ENCODE data around the gene SDK2.

The SDK2 gene

DNA sequence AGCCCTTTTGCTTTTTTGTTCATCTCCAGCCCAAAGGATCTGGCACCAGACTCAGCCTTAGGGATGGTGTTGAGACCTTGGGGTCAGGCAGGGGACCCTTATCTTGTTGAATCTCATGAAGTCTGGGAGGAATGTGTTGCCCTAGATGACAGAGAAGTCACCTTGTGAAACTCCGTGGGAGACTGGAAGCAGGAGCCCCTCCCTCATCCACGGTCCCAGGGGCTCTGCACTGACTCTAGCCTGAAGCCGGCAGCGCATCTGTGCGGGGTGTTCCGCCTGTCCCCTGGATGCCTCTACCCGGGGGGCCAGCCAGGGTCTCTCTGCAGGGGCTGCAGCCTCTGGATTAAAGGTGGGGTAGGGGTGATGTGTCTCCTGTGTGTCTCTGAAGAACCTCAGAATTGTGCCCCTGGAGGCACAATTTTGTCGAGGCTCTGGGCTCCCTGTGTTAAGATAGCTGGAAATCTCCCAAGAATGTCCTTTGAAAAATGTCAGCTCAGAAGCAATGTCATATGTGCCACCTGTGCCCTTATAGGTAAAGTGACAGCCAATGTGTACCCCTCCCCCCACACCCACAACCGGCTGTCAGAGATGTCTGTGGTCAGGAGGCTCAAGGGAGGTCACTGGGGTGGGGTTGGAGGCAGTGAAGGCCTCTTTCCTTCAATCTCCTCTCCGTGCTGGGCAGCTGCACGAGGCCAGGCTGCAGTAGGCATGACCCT lies 300.3 kb downstream of the SDK2 start:
- TF ChIP-seq, protein P1, sequence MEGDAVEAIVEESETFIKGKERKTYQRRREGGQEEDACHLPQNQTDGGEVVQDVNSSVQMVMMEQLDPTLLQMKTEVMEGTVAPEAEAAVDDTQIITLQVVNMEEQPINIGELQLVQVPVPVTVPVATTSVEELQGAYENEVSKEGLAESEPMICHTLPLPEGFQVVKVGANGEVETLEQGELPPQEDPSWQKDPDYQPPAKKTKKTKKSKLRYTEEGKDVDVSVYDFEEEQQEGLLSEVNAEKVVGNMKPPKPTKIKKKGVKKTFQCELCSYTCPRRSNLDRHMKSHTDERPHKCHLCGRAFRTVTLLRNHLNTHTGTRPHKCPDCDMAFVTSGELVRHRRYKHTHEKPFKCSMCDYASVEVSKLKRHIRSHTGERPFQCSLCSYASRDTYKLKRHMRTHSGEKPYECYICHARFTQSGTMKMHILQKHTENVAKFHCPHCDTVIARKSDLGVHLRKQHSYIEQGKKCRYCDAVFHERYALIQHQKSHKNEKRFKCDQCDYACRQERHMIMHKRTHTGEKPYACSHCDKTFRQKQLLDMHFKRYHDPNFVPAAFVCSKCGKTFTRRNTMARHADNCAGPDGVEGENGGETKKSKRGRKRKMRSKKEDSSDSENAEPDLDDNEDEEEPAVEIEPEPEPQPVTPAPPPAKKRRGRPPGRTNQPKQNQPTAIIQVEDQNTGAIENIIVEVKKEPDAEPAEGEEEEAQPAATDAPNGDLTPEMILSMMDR (IDR thresholded peaks at IDR 0.05; ENCODE audit: extremely low read depth, insufficient read depth, missing control alignments) = no peak
- in situ Hi-C loops (cut with MboI; ENCODE audit: low pct_unique_long_range_greater_than_20kb, low sequenced_read_pairs, unreplicated experiment) = no loop called here
- DNase-seq (ENCODE audit: low spot score) = no peak

DNA sequence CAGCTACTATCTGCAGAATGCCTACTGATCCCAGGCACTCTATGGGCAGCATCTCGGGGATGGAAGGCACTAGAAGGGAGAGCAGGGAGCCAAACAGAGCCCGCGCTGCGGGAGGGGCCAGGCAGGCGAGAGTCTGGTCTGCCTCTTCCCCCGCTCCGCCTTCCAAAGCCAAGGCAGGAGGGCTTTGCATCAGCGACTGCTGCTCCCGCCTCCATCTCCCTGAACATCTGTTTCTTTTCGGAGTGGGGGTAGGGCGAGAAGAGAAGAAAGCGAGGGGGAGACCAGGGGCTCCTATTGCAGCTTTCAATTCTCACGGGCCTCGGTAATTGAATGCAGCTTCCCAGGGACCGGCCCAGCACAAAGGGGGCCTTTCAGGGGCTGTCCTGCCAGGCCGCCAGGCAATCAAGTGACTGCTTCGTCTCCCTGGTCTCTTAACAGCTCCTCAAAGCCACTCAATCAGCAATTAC lies 301.0 kb downstream of the SDK2 start:
- in situ Hi-C loops (cut with MboI; ENCODE audit: low pct_unique_long_range_greater_than_20kb, low sequenced_read_pairs, unreplicated experiment) = no loop called here
- TF ChIP-seq, protein P1 (IDR thresholded peaks at IDR 0.05; ENCODE audit: extremely low read depth, insufficient read depth, missing control alignments) = no peak
- DNase-seq (ENCODE audit: low spot score) = no peak

DNA sequence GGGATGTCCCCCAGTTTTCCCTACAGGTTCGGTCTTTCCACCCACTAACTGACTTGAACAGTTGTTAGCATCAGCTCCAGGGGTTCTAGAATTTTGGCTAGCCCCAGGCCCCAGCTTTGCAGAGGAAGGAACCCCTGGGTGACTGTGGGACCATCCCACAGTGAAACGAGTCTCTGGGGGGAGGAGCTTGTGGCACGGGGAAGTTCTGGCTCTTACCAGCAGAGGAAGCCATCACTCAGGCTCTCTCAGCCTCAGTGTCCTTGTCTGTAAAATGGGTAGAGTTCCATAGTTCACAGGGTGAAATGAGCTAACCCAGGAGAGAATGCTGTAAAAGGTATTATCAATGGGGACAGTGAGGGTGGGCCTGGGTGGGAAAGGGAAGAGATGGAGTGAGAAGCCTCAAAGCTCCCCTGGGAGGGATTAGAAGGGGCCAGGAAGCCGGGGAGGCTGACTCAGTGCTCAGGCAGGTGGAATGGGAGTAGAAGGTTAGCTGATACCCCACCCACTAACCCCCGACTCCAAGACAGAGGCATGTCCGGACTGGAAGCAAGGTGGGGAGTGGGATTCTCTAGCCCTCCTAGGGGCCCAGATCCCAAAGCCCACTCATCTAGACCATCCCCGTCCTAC lies 301.6 kb downstream of the SDK2 start:
- no peak for DNase-seq (ENCODE audit: low spot score)
- TF ChIP-seq, protein P1 (IDR thresholded peaks at IDR 0.05; ENCODE audit: extremely low read depth, insufficient read depth, missing control alignments) = no peak

DNA sequence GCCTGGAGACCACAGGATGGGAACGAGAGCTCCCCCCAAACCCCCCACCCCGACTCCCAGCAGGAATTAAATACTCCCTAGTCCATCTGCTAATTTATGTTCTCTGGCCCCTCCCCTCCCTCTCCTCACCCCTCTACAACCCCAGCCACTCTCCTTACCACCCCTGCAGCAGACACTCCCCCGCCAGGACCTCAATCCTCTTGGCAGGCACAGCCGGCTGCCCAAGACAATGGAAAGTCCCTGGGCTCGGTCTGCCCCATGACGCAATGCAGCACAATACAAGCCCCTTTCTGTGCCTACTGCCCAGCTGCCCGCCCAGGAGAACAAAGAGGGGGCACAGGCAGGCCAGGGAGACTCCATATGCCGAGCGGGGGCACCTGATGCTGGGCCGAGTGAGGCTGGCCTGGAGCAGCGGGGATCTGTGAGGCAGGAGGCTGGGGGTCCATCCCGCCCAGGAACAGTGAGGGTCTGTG lies 302.2 kb downstream of the SDK2 start:
- no peak for DNase-seq (ENCODE audit: low spot score)
- in situ Hi-C loops (cut with MboI; ENCODE audit: low pct_unique_long_range_greater_than_20kb, low sequenced_read_pairs, unreplicated experiment) = no loop called here
- TF ChIP-seq, protein P1 (IDR thresholded peaks at IDR 0.05; ENCODE audit: extremely low read depth, insufficient read depth, missing control alignments) = no peak

More for the DNA sequence above, 301.6 kb downstream of the SDK2 start:
- in situ Hi-C loops (cut with MboI; ENCODE audit: low pct_unique_long_range_greater_than_20kb, low sequenced_read_pairs, unreplicated experiment) = no loop called here

DNA sequence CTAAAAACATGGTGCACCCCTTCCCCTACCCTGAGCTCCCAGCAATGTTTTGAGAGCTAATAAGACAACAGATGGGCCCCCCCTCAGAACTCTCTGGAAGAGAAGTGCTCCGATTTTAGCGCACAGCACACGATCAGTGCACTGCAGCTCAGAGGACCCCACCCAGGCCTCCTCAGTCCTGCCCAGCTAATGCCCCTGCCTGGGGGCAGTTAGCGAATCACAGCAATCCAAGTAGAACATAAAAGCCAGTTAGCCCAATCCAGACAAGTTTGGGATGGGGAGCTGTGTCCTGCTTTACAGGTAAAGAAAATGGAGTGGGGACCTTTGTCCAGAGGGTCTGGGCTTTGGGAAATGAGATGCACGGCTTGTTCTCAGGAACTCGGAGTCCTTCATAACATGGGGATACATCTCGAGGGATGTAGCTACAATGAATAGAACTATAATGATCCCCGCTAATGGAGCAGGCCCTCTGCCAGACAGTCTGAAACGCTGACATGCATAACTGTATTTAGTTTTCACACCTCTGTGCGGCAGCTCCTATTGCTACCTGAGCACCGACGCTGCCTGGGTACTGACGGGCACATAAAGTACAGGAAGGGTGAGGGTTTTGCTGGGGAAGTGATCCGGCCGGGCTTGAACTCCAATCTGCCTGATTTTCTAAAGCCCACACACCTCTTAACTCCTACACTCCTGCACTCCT lies 302.7 kb downstream of the SDK2 start:
- no peak for DNase-seq (ENCODE audit: low spot score)
- TF ChIP-seq, protein P1 (IDR thresholded peaks at IDR 0.05; ENCODE audit: extremely low read depth, insufficient read depth, missing control alignments) = no peak
- in situ Hi-C loops (cut with MboI; ENCODE audit: low pct_unique_long_range_greater_than_20kb, low sequenced_read_pairs, unreplicated experiment) = no loop called here

DNA sequence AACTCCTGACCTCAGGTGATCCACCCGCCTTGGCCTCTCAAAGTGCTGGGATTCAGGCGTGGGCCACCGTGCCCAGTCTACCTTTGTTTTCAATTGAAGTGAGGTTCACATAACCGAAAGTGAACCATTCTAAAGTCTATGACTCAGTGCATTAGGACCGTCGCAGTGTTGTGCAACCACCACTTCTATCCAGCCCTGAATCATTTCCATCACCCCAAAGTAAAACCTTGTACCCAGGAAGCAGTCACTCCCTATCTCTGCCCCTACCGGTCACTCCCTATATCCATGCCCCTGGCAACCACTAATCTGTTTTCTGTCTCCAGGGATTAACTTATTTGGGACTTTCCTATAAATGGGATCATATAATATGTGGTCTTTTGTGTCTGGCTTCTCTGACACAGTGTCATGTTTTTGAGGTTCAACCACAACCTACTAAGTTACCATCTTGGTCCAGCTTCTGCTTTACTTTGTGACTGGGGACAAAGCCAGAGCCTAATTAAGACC lies 304.1 kb downstream of the SDK2 start:
- no peak for DNase-seq (ENCODE audit: low spot score)
- in situ Hi-C loops (cut with MboI; ENCODE audit: low pct_unique_long_range_greater_than_20kb, low sequenced_read_pairs, unreplicated experiment) = no loop called here
- TF ChIP-seq, protein P1 (IDR thresholded peaks at IDR 0.05; ENCODE audit: extremely low read depth, insufficient read depth, missing control alignments) = no peak

Measured in GM13977 (cell line).